CD4-positive, alpha-beta T cell (primary cell): Measurements from ENCODE around the gene IL1F10. TPM values are rescaled to one million over a fixed set of nuclear protein-coding genes. Genes with fewer than 3 reads are reported as not detected.

Experiments used
- ATAC-seq: fragments of 200-7000 bp; cut with Tn5 transposase; one replicate; pipeline ENCODE4 v1.10.0; 2022; ENCODE audit warnings: mild to moderate bottlenecking; ENCODE audit not compliant: poor library complexity
- CTCF ChIA-PET: fragments of 350-600 bp; sonication (Branson Sonifier 250); formaldehyde crosslinking; loops from one replicate; lab custom pipeline; 2021; ENCODE audit warnings: antibody characterized with exemption, inconsistent platforms; lab: Charles Lee
- POLR2A ChIA-PET: fragments of 350-600 bp; sonication (Branson Sonifier 250); formaldehyde crosslinking; loops from one replicate; lab custom pipeline; 2021; ENCODE audit warnings: antibody characterized with exemption, inconsistent platforms; lab: Charles Lee
- DNase-seq, 14 experiments: peaks; one replicate each; pipeline ENCODE4 v3.0.0-alpha.2; 2013 to 2020; ENCODE audit warnings: mixed read lengths in 2 of 14
- H3K27ac ChIP-seq, 2 donors: one replicate each; pipeline versions ENCODE4 v1.5.1 to v1.7.0; 2013; ENCODE audit warnings: low read length in 2 of 2, low read depth in 1 of 2, mild to moderate bottlenecking in 1 of 2
- H3K27me3 ChIP-seq, 2 experiments: 1 replicate in 1 of 2; 2 replicates in 1 of 2; pipeline versions ENCODE4 v1.6.1 to v1.7.0; 2013; ENCODE audit warnings: low read length in 2 of 2, control low read depth in 1 of 2, mild to moderate bottlenecking in 1 of 2, moderate library complexity in 1 of 2; ENCODE audit not compliant: insufficient read depth in 2 of 2, control insufficient read depth in 1 of 2
- H3K36me3 ChIP-seq: one replicate; pipeline ENCODE4 v1.6.1; 2013; ENCODE audit warnings: low read length, control low read depth; ENCODE audit not compliant: insufficient read depth
- H3K4me1 ChIP-seq: one replicate; pipeline ENCODE4 v1.6.1; 2013; ENCODE audit warnings: low read length, control low read depth; ENCODE audit not compliant: insufficient read depth
- H3K4me3 ChIP-seq: one replicate; pipeline ENCODE4 v1.5.1; 2013; ENCODE audit warnings: mild to moderate bottlenecking, low read length, moderate library complexity
- H3K9me3 ChIP-seq, 2 experiments: 1 replicate in 1 of 2; 2 replicates in 1 of 2; pipeline versions ENCODE4 v1.6.1 to v1.7.0; 2013; ENCODE audit warnings: low read length in 2 of 2, mild to moderate bottlenecking in 2 of 2, control low read depth in 1 of 2, moderate library complexity in 1 of 2; ENCODE audit not compliant: control insufficient read depth in 1 of 2, insufficient read depth in 1 of 2
- H3K27ac Mint-ChIP-seq: one replicate; pipeline ENCODE4 v1.8.0; 2020; ENCODE audit warnings: mixed read lengths
- H3K27me3 Mint-ChIP-seq: one replicate; pipeline ENCODE4 v1.8.0; 2021; ENCODE audit warnings: mixed read lengths
- H3K36me3 Mint-ChIP-seq: one replicate; pipeline ENCODE4 v1.8.0; 2021; ENCODE audit warnings: low read depth, mixed read lengths
- H3K4me1 Mint-ChIP-seq: one replicate; pipeline ENCODE4 v1.8.0; 2021; ENCODE audit warnings: low read depth, mixed read lengths
- H3K4me3 Mint-ChIP-seq: one replicate; pipeline ENCODE4 v1.8.0; 2020; ENCODE audit warnings: mild to moderate bottlenecking, mixed read lengths
- H3K9me3 Mint-ChIP-seq: one replicate; pipeline ENCODE4 v1.8.0; 2020; ENCODE audit warnings: mixed read lengths
- intact Hi-C, 2 experiments: fragments of 100-400 bp; cut with DNase I in 1 of 2; cut with micrococcal nuclease in 1 of 2; formaldehyde crosslinking; loops; one replicate each; pipeline versions ENCODE4 v1.15.1 to v1.9.0; 2023 to 2025; cut with DNase I, micrococcal nuclease
- total RNA-seq, 174 experiments: library from RNA in 2 of 174; stranded (reverse) in 2 of 174; gene quantifications; one replicate each; pipeline ENCODE4 v1.2.3 and lab custom pipeline; 2021 to 2026
- TF ChIP-seq, protein P1 (sequence below): fragments of 200-600 bp; IDR thresholded peaks from one replicate; pipeline ENCODE4 v1.8.0; 2022; ENCODE audit warnings: antibody characterized with exemption, mild to moderate bottlenecking

Gene IL1F10
- total RNA-seq, 2 experiments from 2014 or later: not detected

GRCh38 chr2:113105047-113105785, 37.4 kb downstream of the IL1F10 start:
- H3K27me3 Mint-ChIP-seq: peaks cover 4% of the 10 kb centered on the region
- H3K4me1 Mint-ChIP-seq: no peaks in the 10 kb centered on the region
- Histone ChIP-seq H3K9me3 (no peaks in the 10 kb centered on the region), H3K36me3 (no peaks in the 10 kb centered on the region), H3K4me3 (no peak overlapping the region), H3K27me3 (no peaks in the 10 kb centered on the region), H3K27ac (no peak overlapping the region), H3K4me1 (no peaks in the 10 kb centered on the region)
- POLR2A ChIA-PET: interaction anchor here (1.1 kb wide), 1 partner anchor 69 kb away, joined by 3 read pairs; the partner anchor contains the start of gene PSD4
- H3K27ac Mint-ChIP-seq: no peak overlapping the region
- peaks cover 4% of the 10 kb centered on the region for H3K9me3 Mint-ChIP-seq
- no peak overlapping the region for H3K4me3 Mint-ChIP-seq
- TF ChIP-seq, protein P1, sequence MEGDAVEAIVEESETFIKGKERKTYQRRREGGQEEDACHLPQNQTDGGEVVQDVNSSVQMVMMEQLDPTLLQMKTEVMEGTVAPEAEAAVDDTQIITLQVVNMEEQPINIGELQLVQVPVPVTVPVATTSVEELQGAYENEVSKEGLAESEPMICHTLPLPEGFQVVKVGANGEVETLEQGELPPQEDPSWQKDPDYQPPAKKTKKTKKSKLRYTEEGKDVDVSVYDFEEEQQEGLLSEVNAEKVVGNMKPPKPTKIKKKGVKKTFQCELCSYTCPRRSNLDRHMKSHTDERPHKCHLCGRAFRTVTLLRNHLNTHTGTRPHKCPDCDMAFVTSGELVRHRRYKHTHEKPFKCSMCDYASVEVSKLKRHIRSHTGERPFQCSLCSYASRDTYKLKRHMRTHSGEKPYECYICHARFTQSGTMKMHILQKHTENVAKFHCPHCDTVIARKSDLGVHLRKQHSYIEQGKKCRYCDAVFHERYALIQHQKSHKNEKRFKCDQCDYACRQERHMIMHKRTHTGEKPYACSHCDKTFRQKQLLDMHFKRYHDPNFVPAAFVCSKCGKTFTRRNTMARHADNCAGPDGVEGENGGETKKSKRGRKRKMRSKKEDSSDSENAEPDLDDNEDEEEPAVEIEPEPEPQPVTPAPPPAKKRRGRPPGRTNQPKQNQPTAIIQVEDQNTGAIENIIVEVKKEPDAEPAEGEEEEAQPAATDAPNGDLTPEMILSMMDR: no peak
- CTCF ChIA-PET: no interaction called here
- intact Hi-C loops: no loop called here
- DNase-seq: peak in 2 of 14 experiments; percentile 34 to 54
- no peak for ATAC-seq
- H3K36me3 Mint-ChIP-seq: no peaks in the 10 kb centered on the region

GRCh38 chr2:113111121-113111520, 43.4 kb downstream of the IL1F10 start:
- H3K4me1 ChIP-seq: peaks cover 11% of the 10 kb centered on the region

GRCh38 chr2:113111823-113112287, 44.1 kb downstream of the IL1F10 start:
- TF ChIP-seq, protein P1: no peak
- Histone ChIP-seq H3K9me3 (no peaks in the 10 kb centered on the region), H3K27me3 (no peaks in the 10 kb centered on the region), H3K4me1 (peaks cover 18% of the 10 kb centered on the region), H3K4me3 (no peak overlapping the region), H3K27ac (no peak overlapping the region), H3K36me3 (no peaks in the 10 kb centered on the region)
- ChIA-PET CTCF (no interaction called here), POLR2A (no interaction called here)
- H3K9me3 Mint-ChIP-seq: no peaks in the 10 kb centered on the region
- intact Hi-C loops: no loop called here
- no peaks in the 10 kb centered on the region for H3K36me3 Mint-ChIP-seq
- H3K4me3 Mint-ChIP-seq: no peak overlapping the region
- H3K4me1 Mint-ChIP-seq: no peaks in the 10 kb centered on the region
- H3K27me3 Mint-ChIP-seq: peaks cover 3% of the 10 kb centered on the region
- no peak overlapping the region for H3K27ac Mint-ChIP-seq
- ATAC-seq (no peak), DNase-seq (peak in 2 of 14 experiments; percentile 61 to 71)

More at GRCh38 chr2:113111121-113111520, 43.4 kb downstream of the IL1F10 start:
- no peaks in the 10 kb centered on the region for H3K36me3 ChIP-seq
- H3K27me3 ChIP-seq: no peaks in the 10 kb centered on the region
- no peaks in the 10 kb centered on the region for H3K4me1 Mint-ChIP-seq
- H3K9me3 ChIP-seq: no peaks in the 10 kb centered on the region
- no peak overlapping the region for H3K27ac ChIP-seq
- no peak for ATAC-seq
- ChIA-PET CTCF (no interaction called here), POLR2A (no interaction called here)
- no peak overlapping the region for H3K4me3 Mint-ChIP-seq
- no peaks in the 10 kb centered on the region for H3K9me3 Mint-ChIP-seq
- no peak for DNase-seq
- peaks cover 4% of the 10 kb centered on the region for H3K27me3 Mint-ChIP-seq
- H3K36me3 Mint-ChIP-seq: no peaks in the 10 kb centered on the region
- no peak overlapping the region for H3K27ac Mint-ChIP-seq
- H3K4me3 ChIP-seq: no peak overlapping the region
- TF ChIP-seq, protein P1: no peak
- intact Hi-C loops: no loop called here
